Smooth muscle cell (in vitro differentiated cells): ENCODE results near the gene GCKR. TPM values are rescaled to one million over a fixed set of nuclear protein-coding genes. Genes with fewer than 3 reads are reported as not detected.

Experiments used
- DNase-seq: peaks from one replicate; lab custom pipeline; 2025; ENCODE audit not compliant: unreplicated experiment; lab: John Stamatoyannopoulos, UW
- H2AFZ ChIP-seq: fragments of 200-600 bp; sonication (generic); 2 replicates; pipeline ENCODE4 v1.6.0; 2016; ENCODE audit warnings: antibody characterized with exemption, low read depth, mild to moderate bottlenecking
- H3F3A ChIP-seq: fragments of 200-600 bp; sonication (generic); 2 replicates; pipeline ENCODE4 v1.6.0; 2017; ENCODE audit warnings: antibody characterized with exemption, low read depth
- H3K27ac ChIP-seq: fragments of 200-600 bp; sonication (generic); 2 replicates; pipeline ENCODE4 v1.5.1; 2016; ENCODE audit warnings: low read depth, mild to moderate bottlenecking
- H3K27me3 ChIP-seq: fragments of 200-600 bp; sonication (generic); 2 replicates; pipeline ENCODE4 v1.6.1; 2016; ENCODE audit warnings: low read depth, mild to moderate bottlenecking
- H3K36me3 ChIP-seq: fragments of 200-600 bp; sonication (generic); 2 replicates; pipeline ENCODE4 v1.5.1; 2016; ENCODE audit warnings: low read depth
- H3K4me1 ChIP-seq: fragments of 200-600 bp; sonication (generic); 2 replicates; pipeline ENCODE4 v1.5.1; 2016; ENCODE audit warnings: low read depth
- H3K4me2 ChIP-seq: fragments of 200-600 bp; sonication (generic); 2 replicates; pipeline ENCODE4 v1.6.0; 2016; ENCODE audit warnings: mild to moderate bottlenecking
- H3K4me3 ChIP-seq: fragments of 200-600 bp; sonication (generic); 2 replicates; pipeline ENCODE4 v1.5.1; 2016; ENCODE audit warnings: mild to moderate bottlenecking
- H3K79me2 ChIP-seq: fragments of 200-600 bp; sonication (generic); 2 replicates; pipeline ENCODE4 v1.6.0; 2016; ENCODE audit warnings: low read depth, mild to moderate bottlenecking
- H3K9ac ChIP-seq: fragments of 200-600 bp; sonication (generic); 2 replicates; pipeline ENCODE4 v1.6.0; 2016; ENCODE audit warnings: low read depth
- H3K9me3 ChIP-seq: fragments of 200-600 bp; sonication (generic); replicated peaks from 2 replicates; pipeline ENCODE4 v1.5.1; 2016; ENCODE audit warnings: low read depth
- H4K20me1 ChIP-seq: fragments of 200-600 bp; sonication (generic); 2 replicates; pipeline ENCODE4 v1.6.0; 2016; ENCODE audit warnings: low read depth
- CTCF ChIP-seq: fragments of 200-600 bp; sonication (generic); IDR thresholded peaks from 2 replicates; pipeline ENCODE4 v1.5.1; 2017; ENCODE audit warnings: borderline replicate concordance, mild to moderate bottlenecking, antibody characterized with exemption; ENCODE audit not compliant: insufficient read depth, poor library complexity, severe bottlenecking
- WGBS: methylation state at CpG from one replicate; pipeline ENCODE4 v1.1.7; 2016; ENCODE audit warnings: low lambda C conversion rate; 5-methylcytosine and 5-hydroxymethylcytosine counted together
- polyA plus RNA-seq: library from polyadenylated mRNA; unstranded; fragments of >200 nt; fragmentation: Nextera tagmentation; extraction: Ambion mirVana; gene quantifications from 2 replicates; pipeline ENCODE4 v1.2.1, GENCODE V29; 2016
- small RNA-seq: library from RNA; depleted of rRNA; stranded (forward); fragments of <200 nt; gene quantifications from one replicate; pipeline ENCODE3, GENCODE V24; 2014
- total RNA-seq: library from RNA; depleted of rRNA; stranded (reverse); fragments of >200 nt; gene quantifications from 2 replicates; pipeline ENCODE4 v1.2.3, GENCODE V29; 2014

Gene GCKR
- total and polyA plus RNA-seq, 2 experiments from 2014 or later: 0.70 TPM; not detected in 1

- no peak overlapping the region for H3K4me3 ChIP-seq
- WGBS: 88% methylated on average over 1 of the region's 1 CpG
These were observed 75.0 kb downstream of the GCKR start for GRCh38 chr2:27571681-27572080.

GRCh38 chr2:27572439-27572838, 75.8 kb downstream of the GCKR start:
- DNase-seq: no peak
- Histone ChIP-seq H3K9me3 (peaks cover 9% of the 10 kb centered on the region), H3K4me1 (no peaks in the 10 kb centered on the region), H3K36me3 (no peaks in the 10 kb centered on the region), H3K9ac (no peak overlapping the region), H3K4me3 (no peak overlapping the region), H4K20me1 (no peaks in the 10 kb centered on the region), H3K79me2 (no peaks in the 10 kb centered on the region), H3F3A (no peaks in the 10 kb centered on the region), H3K27ac (no peak overlapping the region), H2AFZ (no peak overlapping the region), H3K27me3 (peaks cover 12% of the 10 kb centered on the region), H3K4me2 (no peak overlapping the region)
- no peak for TF ChIP-seq CTCF
- 81% methylated on average over 2 of the region's 2 CpGs for WGBS

More at GRCh38 chr2:27571681-27572080, 75.0 kb downstream of the GCKR start:
- H3K79me2 ChIP-seq: no peaks in the 10 kb centered on the region
- no peaks in the 10 kb centered on the region for H4K20me1 ChIP-seq
- TF ChIP-seq CTCF: no peak
- no peaks in the 10 kb centered on the region for H3K36me3 ChIP-seq
- no peak overlapping the region for H2AFZ ChIP-seq
- H3K9ac ChIP-seq: no peak overlapping the region
- peaks cover 9% of the 10 kb centered on the region for H3K9me3 ChIP-seq
- H3K4me2 ChIP-seq: no peak overlapping the region
- H3F3A ChIP-seq: no peaks in the 10 kb centered on the region
- no peak for DNase-seq
- peaks cover 18% of the 10 kb centered on the region for H3K27me3 ChIP-seq
- H3K27ac ChIP-seq: no peak overlapping the region
- H3K4me1 ChIP-seq: no peaks in the 10 kb centered on the region

GRCh38 chr2:27572998-27573429, 76.4 kb downstream of the GCKR start:
- H3K4me2 ChIP-seq: no peak overlapping the region

More at GRCh38 chr2:27572998-27573429, 76.4 kb downstream of the GCKR start:
- Histone ChIP-seq H4K20me1 (no peaks in the 10 kb centered on the region), H3K9me3 (peaks cover 9% of the 10 kb centered on the region), H2AFZ (no peak overlapping the region), H3K9ac (no peak overlapping the region), H3K4me3 (no peak overlapping the region), H3K4me1 (no peaks in the 10 kb centered on the region), H3K36me3 (no peaks in the 10 kb centered on the region), H3K27me3 (peaks cover 9% of the 10 kb centered on the region), H3F3A (no peaks in the 10 kb centered on the region), H3K79me2 (no peaks in the 10 kb centered on the region), H3K27ac (no peak overlapping the region)
- TF ChIP-seq CTCF: no peak
- DNase-seq: no peak
- WGBS: 79% methylated on average over 6 of the region's 6 CpGs

Small RNA genes within 50 kb of the gene (small RNA-seq; reads per million reads assigned to genes)
- not detected for gene RNU6-986P

Other genes with a start within 250 kb of the GCKR start
- not detected in 2 replicates for gene SLC30A3, start 233.8 kb upstream of the GCKR start, total RNA-seq
- gene SLC30A3, start 233.8 kb upstream of the GCKR start, polyA plus RNA-seq: 0.17 TPM in 1 of 2 replicates, not detected in the other
- gene DNAJC5G, start 221.4 kb upstream of the GCKR start, total RNA-seq: not detected in 2 replicates
- not detected in 2 replicates for gene DNAJC5G, start 221.4 kb upstream of the GCKR start, polyA plus RNA-seq
- gene TRIM54, start 214.4 kb upstream of the GCKR start, total RNA-seq: 0.22 TPM in 1 of 2 replicates, not detected in the other
- gene TRIM54, start 214.4 kb upstream of the GCKR start, polyA plus RNA-seq: 0.80 TPM in 1 of 2 replicates, not detected in the other
- gene UCN, start 188.4 kb upstream of the GCKR start, total RNA-seq: 0.36 and 0.54 TPM in 2 replicates
- 2.7 and 3.6 TPM in 2 replicates for gene UCN, start 188.4 kb upstream of the GCKR start, polyA plus RNA-seq
- 87.1 and 114 TPM in 2 replicates for gene MPV17, start 173.7 kb upstream of the GCKR start, total RNA-seq
- 117 and 128 TPM in 2 replicates for gene MPV17, start 173.7 kb upstream of the GCKR start, polyA plus RNA-seq
- 37.7 and 42.3 TPM in 2 replicates for gene GTF3C2, start 140.1 kb upstream of the GCKR start, total RNA-seq
- gene GTF3C2, start 140.1 kb upstream of the GCKR start, polyA plus RNA-seq: 40.3 and 53.8 TPM in 2 replicates
- 30.6 and 36.4 TPM in 2 replicates for gene EIF2B4, start 126.5 kb upstream of the GCKR start, total RNA-seq
- 70.2 and 80.0 TPM in 2 replicates for gene EIF2B4, start 126.5 kb upstream of the GCKR start, polyA plus RNA-seq
- 84.5 and 88.4 TPM in 2 replicates for gene SNX17, start 126.2 kb upstream of the GCKR start, total RNA-seq
- gene SNX17, start 126.2 kb upstream of the GCKR start, polyA plus RNA-seq: 128 and 155 TPM in 2 replicates
- gene ZNF513, start 116.1 kb upstream of the GCKR start, total RNA-seq: 6.5 and 7.6 TPM in 2 replicates
- 15.7 and 21.3 TPM in 2 replicates for gene ZNF513, start 116.1 kb upstream of the GCKR start, polyA plus RNA-seq
- 30.2 and 32.8 TPM in 2 replicates for gene PPM1G, start 87.2 kb upstream of the GCKR start, total RNA-seq
- gene PPM1G, start 87.2 kb upstream of the GCKR start, polyA plus RNA-seq: 48.7 and 60.0 TPM in 2 replicates
- gene NRBP1, start 68.2 kb upstream of the GCKR start, total RNA-seq: 134 and 145 TPM in 2 replicates
- 195 and 197 TPM in 2 replicates for gene NRBP1, start 68.2 kb upstream of the GCKR start, polyA plus RNA-seq
- 1.7 and 2.9 TPM in 2 replicates for gene KRTCAP3, start 54.5 kb upstream of the GCKR start, total RNA-seq
- gene KRTCAP3, start 54.5 kb upstream of the GCKR start, polyA plus RNA-seq: 3.2 and 9.2 TPM in 2 replicates
- 17.4 and 26.3 TPM in 2 replicates for gene IFT172, start 7.1 kb upstream of the GCKR start, total RNA-seq
- gene IFT172, start 7.1 kb upstream of the GCKR start, polyA plus RNA-seq: 12.5 and 22.2 TPM in 2 replicates
- 6.7 and 8.8 TPM in 2 replicates for gene FNDC4, start 1.6 kb upstream of the GCKR start, total RNA-seq
- 20.3 and 24.1 TPM in 2 replicates for gene FNDC4, start 1.6 kb upstream of the GCKR start, polyA plus RNA-seq
- gene ZNF512, start 86.2 kb downstream of the GCKR start, total RNA-seq: 15.6 and 18.6 TPM in 2 replicates
- 12.2 and 13.6 TPM in 2 replicates for gene ZNF512, start 86.2 kb downstream of the GCKR start, polyA plus RNA-seq
- gene CCDC121, start 132.2 kb downstream of the GCKR start, total RNA-seq: 0.81 and 6.3 TPM in 2 replicates
- 1.7 and 3.4 TPM in 2 replicates for gene CCDC121, start 132.2 kb downstream of the GCKR start, polyA plus RNA-seq
- gene GPN1, start 132.2 kb downstream of the GCKR start, total RNA-seq: 39.0 and 51.6 TPM in 2 replicates
- 52.7 and 54.0 TPM in 2 replicates for gene GPN1, start 132.2 kb downstream of the GCKR start, polyA plus RNA-seq
- gene SUPT7L, start 166.8 kb downstream of the GCKR start, total RNA-seq: 27.6 and 29.8 TPM in 2 replicates
- 18.9 and 27.9 TPM in 2 replicates for gene SUPT7L, start 166.8 kb downstream of the GCKR start, polyA plus RNA-seq
- 27.5 and 28.7 TPM in 2 replicates for gene SLC4A1AP, start 167.1 kb downstream of the GCKR start, total RNA-seq
- gene SLC4A1AP, start 167.1 kb downstream of the GCKR start, polyA plus RNA-seq: 26.2 and 29.7 TPM in 2 replicates